GM18508 (cell line): Measurements from ENCODE around the gene JAZF1.

ENCODE experiments used
- ATAC-seq: cut with Tn5 transposase; IDR thresholded peaks from one replicate; pipeline ENCODE4 v1.9.1; 2021; ENCODE audit warnings: moderate number of reproducible peaks; ENCODE audit not compliant: insufficient read depth, unreplicated experiment

The JAZF1 gene

GRCh38 chr7:28192786-28193585 is 12.4 kb upstream of the JAZF1 start:
- ATAC-seq: no peak

GRCh38 chr7:28191751-28192150 is 11.2 kb upstream of the JAZF1 start:
- ATAC-seq: no peak

GRCh38 chr7:28191184-28191583 is 10.6 kb upstream of the JAZF1 start:
- ATAC-seq: no peak

GRCh38 chr7:28190077-28190710 is 9.6 kb upstream of the JAZF1 start:
- no peak for ATAC-seq

GRCh38 chr7:28187012-28187411 is 6.4 kb upstream of the JAZF1 start:
- no peak for ATAC-seq

GRCh38 chr7:28183627-28184026 is 3.0 kb upstream of the JAZF1 start:
- ATAC-seq: no peak

GRCh38 chr7:28182071-28182471 is 1.5 kb upstream of the JAZF1 start:
- no peak for ATAC-seq

- ATAC-seq: no peak
These were observed 821 bp upstream of the JAZF1 start for GRCh38 chr7:28181416-28181815.

- no peak for ATAC-seq
These were observed 598 bp downstream of the JAZF1 start for GRCh38 chr7:28180031-28180363.

- no peak for ATAC-seq
These were observed 1.2 kb downstream of the JAZF1 start for GRCh38 chr7:28179120-28180030.

GRCh38 chr7:28178599-28178998 is 2.0 kb downstream of the JAZF1 start:
- no peak for ATAC-seq

GRCh38 chr7:28177836-28178235 is 2.8 kb downstream of the JAZF1 start:
- no peak for ATAC-seq

- no peak for ATAC-seq
These were observed 4.0 kb downstream of the JAZF1 start for GRCh38 chr7:28176645-28177044.

GRCh38 chr7:28176174-28176573 is 4.4 kb downstream of the JAZF1 start:
- no peak for ATAC-seq

GRCh38 chr7:28174901-28175661 is 5.5 kb downstream of the JAZF1 start:
- no peak for ATAC-seq

- ATAC-seq: no peak
These were observed 6.2 kb downstream of the JAZF1 start for GRCh38 chr7:28174442-28174841.

- no peak for ATAC-seq
These were observed 7.1 kb downstream of the JAZF1 start for GRCh38 chr7:28173531-28173930.

- no peak for ATAC-seq
These were observed 7.6 kb downstream of the JAZF1 start for GRCh38 chr7:28172958-28173357.

GRCh38 chr7:28170701-28171100 is 9.9 kb downstream of the JAZF1 start:
- ATAC-seq: no peak

- ATAC-seq: no peak
These were observed 11.4 kb downstream of the JAZF1 start for GRCh38 chr7:28169230-28169629.
